ENCODE results near the gene C4B.
A peak's percentile ranks its signal among the peaks of the same experiment; 100 is the strongest.
"Not testable (repeated sequence)": the region's sequence is repeated elsewhere in the genome, so short reads cannot be mapped to it uniquely, and the experiment has no call there.

The C4B gene

DNA sequence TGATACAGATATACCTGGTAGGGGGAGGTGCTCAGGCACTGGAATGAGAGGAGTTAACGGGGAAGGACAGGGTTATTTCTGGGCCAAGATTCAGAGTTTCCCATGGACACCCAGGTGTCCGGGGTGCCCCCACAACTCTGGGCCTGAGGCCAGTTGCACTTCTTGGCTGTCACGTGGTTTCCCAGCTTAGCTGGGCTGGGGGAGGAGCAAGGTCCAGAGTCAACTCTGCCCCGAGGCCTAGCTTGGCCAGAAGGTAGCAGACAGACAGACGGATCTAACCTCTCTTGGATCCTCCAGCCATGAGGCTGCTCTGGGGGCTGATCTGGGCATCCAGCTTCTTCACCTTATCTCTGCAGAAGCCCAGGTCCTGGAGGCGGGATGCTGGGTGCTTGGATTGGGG is at the start of gene C4B:
Gene C4B, plus strand, starts transcription at position 249 of the 400 bp plus-strand sequence. Its CDS starts 51 bp downstream, at position 300.
- DNase-seq (ENCODE audit: low spot score), result not testable (repeated sequence)

GRCh38 chr6:31965700-31966099 is 48.9 kb upstream of the C4B start:
- no peak for DNase-seq (ENCODE audit: low spot score)

GRCh38 chr6:31966506-31966905 is 48.1 kb upstream of the C4B start:
- no peak for DNase-seq (ENCODE audit: low spot score)

GRCh38 chr6:31966997-31967925 is 47.3 kb upstream of the C4B start:
- DNase-seq (ENCODE audit: low spot score), result no peak

GRCh38 chr6:31967926-31968320 is 46.7 kb upstream of the C4B start:
- DNase-seq (ENCODE audit: low spot score), result no peak

DNA sequence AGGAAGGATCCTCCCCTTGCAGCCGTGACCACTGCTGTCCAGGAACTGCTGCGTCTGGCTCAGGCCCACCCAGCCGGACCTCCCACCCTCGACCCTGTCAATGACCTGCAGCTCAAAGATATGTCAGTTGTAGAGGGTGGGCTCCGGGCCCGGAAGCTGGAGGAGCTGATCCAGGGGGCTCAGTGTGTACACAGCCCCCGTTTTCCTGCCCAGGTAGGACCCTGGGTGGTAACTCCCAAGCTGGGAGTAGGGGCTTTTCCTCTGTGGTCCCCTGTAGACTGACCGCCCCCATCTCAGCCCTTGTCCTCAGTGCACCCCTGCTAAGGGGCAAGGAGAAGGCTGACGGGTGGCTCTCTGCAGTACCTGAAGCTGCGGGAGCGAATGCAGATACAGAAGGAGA is 46.3 kb upstream of the C4B start:
- no peak for DNase-seq (ENCODE audit: low spot score)

GRCh38 chr6:31968791-31969711 is 45.5 kb upstream of the C4B start:
- DNase-seq (ENCODE audit: low spot score), result no peak

DNA sequence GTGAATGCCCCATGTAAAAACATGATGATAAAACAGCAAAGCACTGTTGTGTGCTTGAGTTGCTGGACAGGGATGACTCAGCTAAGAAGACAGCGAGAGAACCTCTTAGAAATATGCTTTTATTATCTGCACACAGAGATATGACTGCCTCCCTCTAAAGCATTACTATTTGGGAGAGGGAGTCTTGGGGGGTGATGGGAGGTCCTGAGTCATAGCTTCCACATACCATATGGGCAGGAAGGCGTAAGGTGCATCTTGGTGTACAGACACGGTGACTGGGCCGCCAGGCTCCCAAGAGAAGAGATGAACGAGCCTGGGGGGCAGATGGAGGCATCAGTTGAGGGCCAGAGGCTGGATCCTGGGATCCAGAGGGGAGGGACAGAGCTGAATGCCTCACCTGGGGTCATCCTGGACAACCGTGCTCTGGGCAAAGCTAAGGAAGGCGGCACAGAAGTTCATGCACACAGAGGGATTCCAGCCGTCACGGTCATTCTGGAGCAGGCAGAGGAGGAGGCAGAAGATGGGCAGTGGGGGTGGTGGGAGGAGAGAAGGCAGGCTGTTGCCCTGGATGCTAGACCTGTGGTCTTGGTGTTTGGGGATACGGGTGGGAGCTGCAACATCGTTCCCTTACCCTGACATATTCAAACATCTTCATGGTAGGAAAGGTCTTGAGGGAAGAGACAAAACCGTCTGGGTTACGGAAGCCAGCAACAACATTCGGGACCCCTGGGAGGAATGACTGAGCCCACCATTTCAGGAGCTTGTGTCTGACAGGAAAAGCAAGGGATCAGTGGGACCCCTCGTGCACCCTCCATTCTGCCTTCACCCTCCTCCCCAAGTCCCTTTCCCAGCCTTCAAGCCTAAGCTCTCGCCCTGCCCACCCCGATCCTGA is 44.6 kb upstream of the C4B start:
- DNase-seq (ENCODE audit: low spot score), result no peak

DNA sequence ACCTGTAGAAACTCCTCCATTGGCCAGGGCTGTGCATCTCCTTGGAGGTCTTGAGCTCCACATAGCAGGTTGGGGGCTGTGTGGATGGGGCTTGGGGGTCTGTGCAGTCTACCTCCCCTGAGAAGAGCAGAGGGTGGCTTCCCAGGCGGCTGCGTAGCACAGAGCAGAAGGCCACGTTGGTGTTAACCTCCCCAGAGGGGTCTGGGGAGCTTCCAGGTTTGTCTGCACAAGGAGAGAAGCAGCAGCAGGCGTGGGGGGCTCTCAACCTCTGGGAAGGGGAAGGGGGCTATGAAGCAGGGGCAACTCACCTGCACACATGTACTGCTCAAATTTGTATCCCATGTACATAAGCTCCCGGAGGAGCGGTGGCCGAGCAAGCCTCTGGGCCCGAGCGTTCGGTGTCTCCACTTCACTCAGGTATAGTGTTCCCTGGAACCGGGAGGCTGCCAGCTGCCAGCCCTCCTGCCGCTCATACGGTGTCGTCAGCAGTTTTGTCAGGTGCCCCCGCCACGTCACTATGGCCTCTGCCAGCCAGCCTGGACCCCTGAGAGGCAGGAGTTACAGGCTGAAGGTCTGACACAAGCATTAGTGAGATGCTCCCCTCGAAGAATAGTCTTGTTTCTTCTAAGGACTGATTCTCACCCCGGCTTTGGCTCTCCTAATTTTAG is 43.9 kb upstream of the C4B start:
- no peak for DNase-seq (ENCODE audit: low spot score)

DNA sequence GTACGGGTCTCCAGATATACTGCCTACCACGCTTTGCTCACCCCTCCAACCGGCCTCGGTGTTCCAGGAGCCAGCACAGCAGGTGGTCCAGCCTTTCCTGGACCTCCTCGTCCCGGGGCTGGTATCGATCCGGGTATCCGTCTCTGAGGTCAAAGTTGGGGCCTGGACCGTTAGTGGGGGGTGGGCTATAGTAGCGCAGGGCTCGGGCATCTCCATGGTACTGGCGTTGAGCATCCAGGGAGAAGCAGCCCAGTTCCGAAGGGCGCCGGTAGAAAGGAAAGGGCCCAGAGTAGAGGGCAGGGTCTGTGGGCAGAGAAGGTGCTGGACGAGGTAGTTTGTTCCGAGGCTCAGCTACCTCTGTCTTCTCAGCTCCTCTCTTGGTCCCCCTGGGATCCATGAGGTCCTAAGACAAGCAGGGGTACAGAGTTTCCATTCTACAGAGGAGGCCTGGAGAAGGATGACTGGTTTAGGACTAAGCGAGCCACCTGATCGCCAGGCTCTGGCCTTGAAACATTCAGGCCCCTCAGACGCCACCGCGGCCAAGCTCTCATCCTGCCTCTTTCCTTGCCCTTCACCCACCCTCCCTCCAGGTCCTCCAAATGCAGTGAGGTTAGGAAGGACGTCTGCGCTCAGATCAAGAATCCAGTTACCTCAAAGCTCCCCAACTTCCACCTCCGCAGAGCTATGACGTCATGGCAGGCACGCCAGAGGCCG is 43.2 kb upstream of the C4B start:
- DNase-seq (ENCODE audit: low spot score), result no peak

- peak; percentile 97 for DNase-seq (ENCODE audit: low spot score)
Observed at GRCh38 chr6:31971993-31972708, 42.4 kb upstream of the C4B start, which contains the start of gene DXO. TSS of gene DXO (minus strand) at chr6:31972138. CDS start at chr6:31971675, 463 bp downstream.

GRCh38 chr6:31972709-31973350 is 41.8 kb upstream of the C4B start:
- no peak for DNase-seq (ENCODE audit: low spot score)

DNA sequence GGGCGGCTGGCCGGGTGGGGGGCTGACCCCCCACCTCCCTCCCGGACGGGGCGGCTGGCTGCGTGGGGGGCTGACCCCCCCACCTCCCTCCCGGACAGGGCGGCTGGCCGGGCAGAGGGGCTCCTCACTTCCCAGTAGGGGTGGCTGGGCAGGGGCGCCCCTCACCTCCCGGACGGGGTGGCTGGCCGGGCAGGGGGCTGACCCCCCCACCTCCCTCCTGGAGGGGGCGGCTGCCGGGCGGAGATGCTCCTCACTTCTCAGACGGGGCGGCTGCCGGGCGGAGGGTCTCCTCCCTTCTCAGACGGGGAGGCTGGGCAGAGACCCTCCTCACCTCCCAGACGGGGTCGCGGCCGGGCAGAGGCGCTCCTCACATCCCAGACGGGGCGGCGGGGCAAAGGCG is 38.5 kb upstream of the C4B start:
- DNase-seq (ENCODE audit: low spot score), result not testable (repeated sequence)

GRCh38 chr6:31977816-31978431 is 36.7 kb upstream of the C4B start:
- no peak for DNase-seq (ENCODE audit: low spot score)

- DNase-seq (ENCODE audit: low spot score), result no peak
Observed at GRCh38 chr6:31978831-31979230, 35.8 kb upstream of the C4B start.

- no peak for DNase-seq (ENCODE audit: low spot score)
Observed at GRCh38 chr6:31979238-31979898, 35.2 kb upstream of the C4B start.

- not testable (repeated sequence) for DNase-seq (ENCODE audit: low spot score)
Observed at GRCh38 chr6:31980195-31980876, 34.3 kb upstream of the C4B start.

GRCh38 chr6:31980998-31981397 is 33.6 kb upstream of the C4B start:
- DNase-seq (ENCODE audit: low spot score), result not testable (repeated sequence)

Measured in CD4-positive, alpha-beta T cell treated with Interleukin-15 for 4 hours (primary cell).